NCI-H1092 treated with DMSO at 0.1 percent for 48 hours (cell line): ENCODE results near the gene ACTR1A.

Experiments used
- DNase-seq: peaks from one replicate; lab custom pipeline; 2025; lab: John Stamatoyannopoulos, UW

ACTR1A gene

DNA sequence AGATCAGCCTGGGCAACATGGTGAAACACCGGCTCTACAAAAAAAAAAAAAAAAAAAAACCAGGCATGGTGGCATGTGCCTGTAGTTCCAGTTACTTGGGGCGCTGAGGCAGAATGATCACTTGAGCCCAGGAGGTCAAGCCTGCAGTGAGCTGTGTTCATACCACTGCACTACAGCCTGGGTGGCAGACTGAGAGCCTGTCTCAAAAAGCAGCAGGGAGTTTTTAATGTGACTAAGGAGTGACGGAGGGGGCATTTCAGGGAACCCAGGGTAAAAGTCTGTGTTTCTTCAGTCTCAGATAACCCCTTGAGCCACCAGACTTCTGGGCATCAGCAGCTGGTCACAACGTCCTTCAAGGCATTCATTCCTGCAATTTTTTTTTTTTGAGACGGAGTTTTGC is 49.0 kb downstream of the ACTR1A start:
- DNase-seq = no peak

DNA sequence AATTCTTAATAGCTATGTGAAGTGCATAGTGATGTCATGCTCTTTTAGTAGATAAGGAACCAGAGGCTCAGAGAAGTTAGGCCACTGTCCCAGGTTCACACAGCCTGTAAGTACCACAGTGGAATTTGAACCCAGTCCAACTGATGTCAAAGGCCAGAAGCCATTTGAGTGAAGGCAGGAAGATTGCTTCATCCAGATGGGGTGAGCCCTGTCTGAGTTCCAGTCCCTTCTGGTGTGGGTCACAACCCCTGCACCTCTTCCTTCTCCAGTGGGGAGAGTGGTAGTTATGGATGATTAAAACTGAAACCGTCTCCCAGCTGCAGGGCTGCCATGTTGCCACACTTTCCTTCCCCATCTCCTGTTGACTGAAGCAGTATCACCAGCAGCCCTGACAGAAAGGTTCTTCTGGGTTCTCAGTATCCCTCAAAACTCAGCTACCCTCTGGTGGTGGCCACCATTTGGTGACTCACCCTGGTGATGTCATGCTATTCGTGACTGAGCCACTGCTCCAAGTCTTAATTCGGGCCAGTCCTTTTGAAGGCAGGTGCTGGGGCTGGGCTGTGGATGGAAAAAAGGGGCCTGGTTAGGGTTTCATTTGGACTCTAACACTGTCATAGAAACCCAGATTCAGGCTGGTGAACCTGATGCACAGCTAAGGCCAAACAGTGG is 49.7 kb downstream of the ACTR1A start:
- DNase-seq = no peak

DNA sequence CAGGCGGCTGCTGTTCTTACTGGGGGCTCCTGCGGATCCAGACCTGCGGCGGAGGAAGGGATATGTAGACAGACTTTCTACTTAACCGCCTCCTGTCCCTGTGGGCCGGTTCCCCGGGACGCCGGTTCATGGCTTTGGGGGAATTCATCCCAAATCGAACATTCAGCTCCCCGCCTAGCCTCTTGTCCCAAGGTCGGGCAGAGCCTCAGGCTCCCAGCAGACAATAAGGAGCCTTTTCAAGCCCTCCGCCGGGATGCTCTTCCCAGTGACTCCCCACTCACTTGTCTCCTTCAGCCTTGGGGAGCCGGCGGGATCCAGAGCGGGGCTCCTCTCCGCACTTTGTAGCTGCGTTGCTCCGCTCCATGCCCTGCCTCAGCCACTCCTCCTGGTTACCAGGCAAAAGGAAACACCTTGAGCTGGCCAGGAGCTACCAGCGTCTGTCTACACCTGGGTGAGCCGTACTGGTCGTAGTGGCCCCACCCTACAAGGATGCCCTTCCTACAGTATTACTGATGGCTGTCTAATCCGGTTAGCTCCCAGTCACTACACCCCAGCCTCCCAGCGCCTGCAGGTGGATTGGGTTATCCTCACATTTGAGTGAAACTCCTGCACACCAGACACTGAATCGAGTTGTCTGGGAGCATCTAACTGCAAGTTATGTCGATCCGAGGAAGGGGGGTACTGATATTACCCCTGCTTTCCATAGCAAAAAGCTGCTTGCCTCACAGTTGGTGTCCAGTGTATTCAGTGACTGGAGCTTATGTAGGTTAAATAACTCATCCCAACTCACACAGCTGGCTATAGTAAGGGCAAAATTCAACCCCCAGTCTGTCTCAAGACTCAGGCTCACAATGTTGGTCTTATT is 51.2 kb downstream of the ACTR1A start, which contains the start of gene C10orf95:
C10orf95 (minus strand) TSS at position 439 of the 865 bp plus-strand sequence. CDS start 450 bp downstream, outside the sequence.
- peak; percentile 6 for DNase-seq

DNA sequence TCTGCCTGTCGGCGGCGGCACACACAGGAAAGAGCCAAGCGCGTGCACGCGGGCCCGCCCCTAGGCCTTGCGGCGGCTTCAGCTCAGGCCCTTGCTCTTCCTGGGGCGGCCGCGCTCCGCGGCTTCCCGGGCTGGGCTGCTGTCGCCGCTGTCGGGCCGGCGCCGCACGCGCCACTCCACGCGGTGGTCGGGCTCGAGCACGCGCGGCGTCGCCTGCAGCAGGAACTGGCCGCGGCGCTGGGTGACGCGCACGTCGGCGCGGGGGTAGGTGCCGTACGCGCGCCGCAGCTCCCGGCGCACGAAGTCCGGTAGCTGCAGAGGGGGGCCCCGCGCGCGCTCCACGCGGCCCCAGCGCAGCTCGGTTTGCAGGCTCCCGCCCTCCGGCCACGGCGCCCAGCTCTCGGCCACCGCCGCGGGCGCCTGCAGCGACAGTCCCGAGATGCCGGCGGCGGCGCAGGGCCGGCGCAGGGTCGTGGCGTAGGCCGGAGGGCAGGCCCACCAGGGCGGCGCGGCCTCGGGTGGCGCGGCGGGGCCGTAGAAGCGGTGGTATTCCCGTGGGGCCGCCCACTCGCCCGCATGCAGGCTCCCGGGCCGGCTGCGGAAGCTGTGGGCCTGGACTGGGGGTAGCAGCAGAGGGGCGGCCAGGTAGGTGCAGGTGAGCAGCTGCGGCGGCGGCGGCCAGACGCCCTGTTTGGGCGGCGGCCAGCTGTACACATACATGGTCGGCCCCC is 52.0 kb downstream of the ACTR1A start:
- peak; percentile 72 for DNase-seq

DNA sequence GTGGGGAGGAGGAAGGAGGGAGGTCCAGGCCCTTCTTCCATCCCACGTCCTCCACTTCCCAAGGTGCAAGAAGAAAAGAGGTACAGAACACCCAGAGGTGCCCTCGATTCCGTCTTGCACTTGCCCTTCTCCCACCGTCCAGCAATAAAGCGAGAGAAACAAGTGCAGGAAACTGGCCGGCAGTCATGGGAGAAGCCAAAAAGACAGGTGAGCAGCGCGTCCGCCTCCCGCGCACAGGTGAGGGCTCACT is 52.5 kb downstream of the ACTR1A start:
- no peak for DNase-seq

DNA sequence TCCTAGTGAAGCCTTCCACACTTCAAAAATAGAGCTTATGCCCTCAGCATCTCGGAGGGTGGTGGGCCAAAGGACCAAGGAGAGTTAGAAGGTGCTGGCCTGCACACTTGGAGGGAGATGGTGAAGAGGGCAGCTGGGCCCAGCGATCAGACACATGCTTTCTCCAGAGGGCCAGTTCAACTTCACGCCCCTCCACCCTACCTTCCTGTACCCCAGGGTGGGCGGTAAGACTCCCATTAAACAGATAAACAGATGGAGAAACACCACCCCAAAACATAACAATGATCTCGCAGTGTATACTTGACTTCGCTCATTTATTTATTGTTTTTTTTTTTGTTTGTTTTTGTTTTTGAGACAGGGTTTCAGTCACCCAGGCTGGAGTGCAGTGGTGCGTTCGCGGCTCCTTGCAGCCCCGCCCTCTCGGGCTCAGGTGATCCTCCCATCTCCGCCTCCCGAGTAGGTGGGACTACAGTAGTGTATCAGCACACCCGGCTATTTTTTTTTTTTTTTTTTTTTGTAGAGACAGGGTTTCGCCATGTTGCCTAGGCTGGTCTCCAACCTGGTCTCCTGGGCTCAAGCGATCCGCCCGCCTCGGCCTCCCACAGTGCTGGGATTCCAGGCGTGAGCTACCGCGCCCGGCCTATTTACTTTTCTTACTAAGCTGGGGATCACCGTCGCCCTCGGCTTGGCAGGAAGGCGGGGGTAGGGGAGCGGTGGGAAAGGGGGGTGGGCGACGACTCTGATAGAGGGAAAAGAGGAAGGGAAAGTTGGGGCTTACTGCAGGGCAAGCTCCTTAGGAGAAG is 53.0 kb downstream of the ACTR1A start:
- peak; percentile 56 for DNase-seq

DNA sequence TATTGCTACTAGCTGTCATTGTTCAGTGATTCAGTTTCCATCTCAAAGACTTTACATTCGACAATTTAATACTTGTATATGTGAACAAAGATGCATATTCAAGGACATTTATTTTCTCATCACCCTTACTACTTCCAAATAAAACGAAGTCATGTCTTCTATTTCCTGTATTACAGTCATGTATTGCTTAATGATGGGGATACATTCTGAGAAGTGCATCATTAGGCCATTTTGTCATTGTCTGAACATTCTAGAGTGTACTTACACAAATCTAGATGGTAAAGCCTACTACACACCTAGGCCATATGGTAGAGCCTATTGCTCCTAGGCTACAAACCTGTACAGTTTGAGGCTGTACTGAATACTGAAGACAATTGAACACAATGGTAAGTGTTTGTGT is 57.7 kb downstream of the ACTR1A start:
- no peak for DNase-seq

DNA sequence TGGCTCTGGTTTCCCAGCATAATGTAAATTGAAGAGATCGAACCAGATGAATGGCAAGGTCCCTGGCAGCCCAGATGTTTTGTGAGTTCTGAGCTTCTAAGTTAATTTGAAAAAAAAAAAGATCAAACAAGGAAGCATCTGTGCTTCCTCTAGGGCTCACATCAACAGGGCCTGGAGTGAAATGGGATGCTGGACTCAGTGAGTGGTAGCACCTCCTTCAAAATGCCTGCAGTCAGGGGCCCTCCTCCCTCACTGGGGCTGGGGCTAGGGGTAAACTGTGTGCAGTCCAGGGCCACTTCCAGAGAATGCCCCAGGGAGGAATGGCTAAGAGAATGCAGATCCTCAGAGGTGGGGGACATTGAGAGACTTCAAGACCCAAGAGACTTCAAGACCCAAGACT is 64.1 kb downstream of the ACTR1A start:
- DNase-seq = no peak

DNA sequence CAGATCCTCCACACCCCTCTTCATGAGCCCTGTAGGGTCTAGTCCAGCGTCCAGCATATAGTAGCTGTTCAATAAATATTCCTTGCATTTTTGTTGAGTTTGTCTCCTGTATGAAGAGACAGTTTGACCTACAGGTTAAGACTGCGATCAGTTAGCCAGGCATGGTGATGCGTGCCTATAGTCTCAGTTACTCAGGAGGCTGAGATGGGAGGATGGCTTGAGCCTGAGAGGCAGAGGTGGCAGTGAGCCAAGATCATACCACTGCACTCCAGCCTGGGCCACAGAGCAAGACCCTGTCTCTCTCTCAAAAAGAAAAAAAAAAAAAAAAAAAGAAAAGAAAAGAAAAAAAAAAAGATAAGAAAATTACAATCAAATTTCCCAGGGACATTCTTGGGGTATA is 65.0 kb downstream of the ACTR1A start:
- DNase-seq = no peak

DNA sequence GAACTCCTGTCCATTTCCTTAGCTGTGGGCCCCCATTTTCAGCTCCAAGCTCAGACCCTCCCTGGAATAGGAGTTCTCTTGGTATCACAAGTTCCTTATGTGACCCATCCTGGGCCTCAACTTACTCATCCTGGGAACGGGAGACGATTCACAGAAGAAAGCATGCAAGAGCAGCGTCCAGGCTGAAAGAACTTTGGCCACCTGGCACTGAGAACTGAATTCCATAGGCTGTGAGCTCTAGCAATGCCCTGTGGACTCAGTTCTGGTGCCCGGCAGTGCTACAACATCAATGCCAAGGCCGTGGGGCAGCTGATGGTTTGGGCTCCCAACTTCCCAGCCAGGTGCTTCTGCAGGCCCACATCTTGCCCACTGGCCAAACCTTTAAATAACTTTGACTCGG is 66.2 kb downstream of the ACTR1A start:
- no peak for DNase-seq

DNA sequence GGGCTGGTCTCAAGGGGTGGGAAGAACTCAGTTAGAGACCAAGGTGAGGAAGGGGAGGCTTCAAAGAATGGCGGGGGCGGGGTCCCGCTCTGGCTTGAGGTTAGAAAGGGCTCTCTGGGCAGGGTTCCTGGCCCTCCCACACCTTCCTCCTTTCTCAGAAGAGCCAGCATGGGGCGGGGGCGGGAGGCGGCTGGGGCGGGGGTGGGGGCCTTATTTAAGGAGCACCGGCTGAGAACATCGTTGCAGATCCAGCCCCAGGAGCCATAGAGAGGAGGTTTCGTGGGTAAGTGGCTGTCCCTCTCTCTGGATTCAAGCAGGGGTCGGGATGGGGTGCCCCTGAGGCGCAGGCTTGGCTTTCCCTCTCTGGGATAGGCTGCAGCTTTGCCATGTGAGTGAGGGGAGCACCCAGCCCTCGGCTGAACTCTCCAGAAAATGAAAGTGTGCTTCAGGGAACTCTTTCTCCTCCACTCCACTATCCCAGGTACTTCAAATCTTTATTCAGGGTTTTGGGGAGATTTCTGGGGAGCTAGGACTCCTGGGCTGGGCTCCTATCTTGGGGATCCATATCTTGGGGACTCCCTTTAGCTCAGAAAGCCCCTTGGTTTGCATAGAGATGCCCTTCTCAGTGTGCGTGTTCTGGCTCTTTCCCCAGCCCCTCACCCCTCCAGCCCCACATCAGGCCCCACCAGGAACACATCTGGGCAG is 66.8 kb downstream of the ACTR1A start:
- DNase-seq = no peak

DNA sequence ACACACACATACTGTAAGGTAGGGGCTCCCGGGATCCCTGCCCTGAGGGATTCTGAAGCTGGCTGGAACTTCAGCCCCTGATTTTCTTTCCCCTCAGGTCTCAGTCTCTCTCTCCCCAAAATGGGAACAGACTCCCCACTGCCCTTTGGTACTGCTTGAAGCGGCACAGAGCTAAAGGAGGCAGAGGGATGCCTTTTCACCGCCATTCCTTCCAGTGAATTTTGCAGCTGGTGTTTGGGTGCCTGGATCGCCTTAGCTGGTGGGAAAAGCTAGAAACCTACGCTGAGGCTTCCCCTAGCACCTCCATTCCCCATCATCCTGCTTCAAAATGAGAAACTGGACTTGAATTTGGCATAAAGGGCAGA is 67.4 kb downstream of the ACTR1A start:
- no peak for DNase-seq

DNA sequence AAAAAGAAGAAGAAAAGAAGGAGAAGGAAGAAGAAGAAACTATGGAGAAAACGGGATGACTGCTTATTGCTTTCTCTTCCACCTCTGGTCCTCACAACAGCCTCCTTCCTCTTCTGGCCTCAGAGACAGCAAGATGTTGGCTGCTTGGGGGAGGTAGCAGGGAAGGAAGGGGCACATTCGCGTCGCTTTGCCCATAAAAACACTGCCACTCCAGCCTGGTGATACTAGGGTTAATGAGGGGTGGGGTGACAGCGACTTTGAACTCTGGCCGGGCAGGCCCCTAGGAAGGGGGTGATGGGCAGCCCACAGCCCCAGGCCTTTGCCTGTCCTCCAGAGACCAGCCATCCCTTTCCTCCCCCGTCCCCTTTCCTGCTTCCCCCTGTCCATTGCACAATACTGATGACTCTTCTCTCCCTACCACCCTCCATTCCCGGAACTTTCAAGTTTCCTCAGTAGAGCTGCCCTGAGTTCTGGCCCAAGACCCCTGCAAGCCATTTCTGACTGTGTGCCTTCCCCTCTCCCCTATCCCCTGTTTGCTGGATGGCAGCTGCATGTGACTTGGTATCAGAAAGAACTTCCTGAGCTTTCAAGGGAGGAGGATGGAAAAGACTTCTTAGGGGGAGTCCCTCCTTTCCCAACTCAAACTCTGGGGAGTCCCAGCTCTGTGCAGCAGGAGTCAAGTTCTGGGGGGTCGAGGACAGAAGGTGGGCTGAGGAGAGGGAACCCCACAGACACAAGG is 67.9 kb downstream of the ACTR1A start:
- DNase-seq = no peak

DNA sequence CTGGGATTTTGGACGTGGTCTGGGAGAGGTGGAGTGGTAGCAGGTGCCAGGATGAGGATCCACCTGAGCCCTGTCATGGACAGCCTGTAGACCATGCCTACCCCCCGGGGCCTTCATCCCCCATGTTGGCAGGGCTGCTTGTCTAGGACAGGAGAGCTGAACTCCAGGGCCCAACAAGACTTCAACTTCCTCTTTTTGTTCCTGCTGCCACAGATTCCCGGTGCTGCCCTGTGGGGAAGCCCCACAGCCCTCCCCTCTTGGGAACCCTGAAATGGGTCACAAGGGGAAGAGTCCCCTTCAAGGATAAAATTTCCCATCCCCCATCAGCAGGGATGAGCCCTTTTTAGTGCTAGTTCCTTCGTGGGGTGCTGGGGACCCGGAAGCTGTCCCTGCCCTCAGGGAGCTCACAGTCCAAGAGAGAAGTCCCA is 68.9 kb downstream of the ACTR1A start:
- no peak for DNase-seq

DNA sequence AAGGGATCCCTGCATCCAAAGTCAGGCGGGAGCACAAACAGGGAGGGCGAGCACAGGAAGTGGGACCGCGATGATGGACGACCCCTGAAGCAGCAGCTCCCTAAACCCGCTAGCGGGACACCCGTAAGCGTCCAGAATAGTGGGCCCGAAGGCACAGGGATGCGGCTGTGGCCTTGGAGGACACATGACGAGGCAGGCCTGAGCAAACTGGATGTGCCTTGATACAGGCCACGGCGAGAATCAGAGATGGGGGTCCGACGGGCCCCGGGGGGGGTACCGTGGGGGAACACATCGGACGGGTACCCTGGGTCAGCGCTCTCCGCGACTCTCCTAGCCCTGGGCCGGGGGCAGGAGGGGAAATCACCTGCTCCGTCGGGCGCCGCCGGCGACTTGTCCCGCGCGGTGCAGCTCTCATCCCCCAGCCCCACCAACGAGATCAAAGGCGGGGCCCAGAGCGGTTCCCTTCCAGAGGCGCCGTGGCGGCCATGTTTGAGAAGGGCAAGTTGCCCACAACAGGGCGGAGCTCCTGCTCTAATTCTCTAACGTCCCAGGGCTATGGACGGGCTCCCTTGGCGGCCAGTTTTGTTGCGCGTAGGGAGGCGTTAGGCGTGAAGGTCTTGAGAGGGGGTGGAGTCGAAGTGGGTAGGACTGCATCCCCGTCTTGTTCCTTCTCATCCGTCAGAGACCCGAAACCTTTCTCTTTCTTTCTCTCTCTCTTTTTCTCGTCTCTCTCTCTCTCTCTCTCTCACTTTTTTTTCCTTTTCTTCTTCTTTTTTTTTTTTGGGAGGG is 70.2 kb downstream of the ACTR1A start, which contains the start of gene CUEDC2:
CUEDC2 (minus strand) TSS at position 413 of the 789 bp plus-strand sequence. CDS start 7,386 bp downstream, outside the sequence.
- DNase-seq = peak; percentile 84

DNA sequence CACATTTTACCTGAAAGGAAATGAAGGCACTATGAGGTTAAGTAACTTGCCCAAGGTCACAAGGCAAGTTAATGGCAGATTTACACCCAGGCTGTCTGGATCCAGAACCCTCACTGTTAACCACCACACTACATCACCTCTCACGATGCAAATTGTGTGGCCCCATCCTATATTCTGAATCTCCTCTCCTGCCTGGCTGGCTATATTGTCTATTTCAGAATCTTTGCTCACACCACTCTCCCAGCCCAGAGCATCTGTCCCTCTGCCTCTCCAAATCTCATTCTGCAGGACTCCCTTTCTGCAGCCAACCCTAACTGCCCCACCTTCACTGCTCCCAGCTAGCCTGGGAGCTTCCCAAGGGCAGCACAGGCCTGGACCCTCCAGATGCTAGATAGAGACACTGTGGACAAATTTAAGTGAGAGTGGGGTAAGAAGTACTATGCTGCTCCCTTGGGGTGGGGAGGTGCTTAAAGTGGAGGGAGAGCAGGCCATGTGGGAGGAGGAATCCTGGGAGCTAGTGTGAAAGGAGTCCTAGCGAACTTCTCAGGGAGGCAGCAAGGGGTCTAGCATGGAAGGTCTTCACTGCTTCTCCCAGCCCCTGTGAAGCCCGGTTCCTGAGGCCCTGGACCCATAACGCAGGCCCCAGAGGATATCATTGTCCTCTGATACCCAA is 70.9 kb downstream of the ACTR1A start:
- no peak for DNase-seq

DNA sequence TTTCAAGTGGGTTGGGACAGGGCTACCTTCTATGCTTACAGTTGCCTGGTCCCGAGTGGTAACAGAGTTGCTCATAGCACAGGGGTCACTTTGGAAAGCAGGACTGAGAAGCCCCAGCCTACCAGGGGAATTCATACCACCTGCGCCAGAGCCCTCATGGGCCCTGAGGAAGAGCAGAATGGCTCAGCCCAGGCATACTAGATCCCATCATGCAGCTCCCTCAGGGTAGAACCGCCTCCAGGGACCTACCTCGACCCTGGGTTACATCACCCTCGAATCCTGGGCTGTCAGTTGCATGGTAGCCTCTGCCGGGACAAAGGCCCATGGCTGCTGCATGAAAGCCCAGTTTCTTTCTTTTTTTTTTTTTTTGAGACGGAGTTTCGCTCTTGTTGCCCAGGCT is 73.0 kb downstream of the ACTR1A start:
- DNase-seq = no peak
